ENCODE data around the gene ATP2C2.
"Not testable (repeated sequence)": the region's sequence is repeated elsewhere in the genome, so short reads cannot be mapped to it uniquely, and the experiment has no call there.

Gene ATP2C2

DNA sequence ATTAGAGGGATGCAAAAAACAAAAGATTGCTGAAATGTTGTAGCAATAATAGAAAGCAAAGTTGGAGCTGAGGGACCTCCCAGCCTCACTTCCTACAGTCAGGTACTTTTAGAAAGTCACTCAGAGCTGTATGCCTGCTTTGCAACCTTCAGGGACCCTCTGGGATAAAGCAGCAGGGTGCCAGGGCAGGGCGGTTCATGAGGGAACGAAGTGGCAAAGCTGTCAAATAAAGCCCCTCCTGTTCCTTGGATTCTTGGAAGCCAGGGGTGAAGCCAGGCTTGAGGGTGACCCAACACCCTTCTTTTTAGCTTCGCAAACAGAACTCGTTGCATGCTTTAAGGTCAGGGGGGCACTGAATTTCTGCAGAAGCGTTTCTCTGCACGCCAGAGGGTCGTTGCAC lies 767 bp downstream of the ATP2C2 start:
- DNase-seq, result no peak

DNA sequence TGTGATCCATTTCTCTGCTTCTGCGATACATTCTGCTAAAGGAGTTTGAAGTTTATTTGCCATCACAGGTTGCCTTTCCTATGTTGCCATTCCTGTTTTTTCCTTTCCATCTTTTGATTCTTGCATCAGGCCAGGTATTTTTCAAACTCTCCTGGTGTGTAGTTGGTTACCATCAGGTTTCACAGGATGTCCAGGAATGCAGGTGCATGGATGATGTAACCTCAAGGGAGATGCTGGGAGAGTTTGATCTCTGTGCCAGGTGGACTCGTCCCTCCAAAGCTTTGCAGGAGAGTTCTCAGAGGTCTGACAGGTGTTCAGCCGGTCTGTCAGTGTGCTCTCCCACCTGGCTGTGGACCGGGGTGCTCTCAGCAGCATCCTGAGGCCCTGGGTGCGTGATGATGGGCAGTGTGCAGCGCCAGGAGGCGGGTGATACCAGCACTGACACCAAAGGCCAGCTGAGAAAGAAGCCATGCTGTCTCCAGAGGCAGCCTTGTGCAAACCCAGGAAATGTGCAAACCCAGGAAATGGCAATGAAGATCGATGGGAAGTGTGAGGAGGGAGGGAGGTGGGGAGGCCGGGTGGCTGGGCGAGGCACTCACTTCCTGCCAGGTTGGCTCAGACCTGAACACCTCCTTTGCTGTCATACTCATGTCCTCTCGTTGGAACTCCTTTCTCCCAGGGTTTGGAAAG lies 1.7 kb downstream of the ATP2C2 start:
- no peak for DNase-seq

DNA sequence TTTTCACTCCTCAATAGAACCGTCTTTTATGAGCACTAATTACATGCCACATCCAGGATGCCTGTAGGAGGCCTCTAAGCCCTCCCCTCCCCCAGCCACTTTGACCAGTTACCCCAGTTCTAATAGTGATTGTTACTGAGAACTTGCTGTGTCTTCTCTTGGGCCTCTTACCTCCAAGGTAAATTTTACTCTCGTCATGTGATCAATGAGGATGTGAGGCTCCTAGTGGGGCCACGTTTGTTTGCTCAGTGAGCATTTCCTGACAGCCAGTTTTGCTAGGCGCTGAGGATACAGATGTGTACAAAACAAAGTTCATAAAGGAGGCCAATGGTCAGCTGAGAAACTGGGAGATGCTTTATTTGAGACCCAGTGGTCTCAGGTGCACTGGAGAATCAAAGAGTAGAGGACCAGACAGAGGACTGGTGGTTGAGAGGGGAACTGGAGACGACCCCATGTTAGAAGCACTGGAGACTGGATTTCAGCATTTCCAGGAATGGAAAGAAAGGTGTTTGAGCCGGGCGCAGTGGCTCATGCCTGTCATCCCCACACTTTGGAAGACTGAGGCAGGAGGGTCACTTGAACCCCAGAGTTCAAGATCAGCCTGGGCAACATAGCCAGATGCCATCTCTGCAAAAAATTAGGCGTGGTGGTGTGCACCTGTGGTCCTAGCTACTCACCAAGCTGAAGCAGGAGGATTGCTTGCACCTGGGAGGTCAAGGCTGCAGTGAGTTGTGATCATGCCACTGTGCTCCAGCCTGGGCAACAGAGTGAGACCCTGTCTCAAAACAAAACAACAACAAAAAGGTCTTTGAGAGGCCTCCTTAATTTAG lies 2.6 kb downstream of the ATP2C2 start:
- no peak for DNase-seq

DNA sequence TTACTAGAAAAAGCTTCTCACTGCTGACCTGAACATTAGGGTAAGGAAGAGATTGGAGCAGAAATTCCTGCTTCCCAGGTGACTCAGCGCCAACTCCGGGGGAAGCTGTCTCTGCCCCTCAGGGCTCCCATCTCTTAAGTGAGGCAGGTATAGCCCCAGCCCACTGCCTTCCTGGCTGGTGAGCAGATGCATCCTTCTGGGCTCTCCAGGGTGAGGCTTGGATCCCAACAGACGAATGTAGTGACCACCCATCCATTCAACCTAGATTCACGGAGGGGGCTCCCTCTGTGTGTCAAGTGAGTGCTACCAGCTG lies 3.2 kb downstream of the ATP2C2 start:
- no peak for DNase-seq

DNA sequence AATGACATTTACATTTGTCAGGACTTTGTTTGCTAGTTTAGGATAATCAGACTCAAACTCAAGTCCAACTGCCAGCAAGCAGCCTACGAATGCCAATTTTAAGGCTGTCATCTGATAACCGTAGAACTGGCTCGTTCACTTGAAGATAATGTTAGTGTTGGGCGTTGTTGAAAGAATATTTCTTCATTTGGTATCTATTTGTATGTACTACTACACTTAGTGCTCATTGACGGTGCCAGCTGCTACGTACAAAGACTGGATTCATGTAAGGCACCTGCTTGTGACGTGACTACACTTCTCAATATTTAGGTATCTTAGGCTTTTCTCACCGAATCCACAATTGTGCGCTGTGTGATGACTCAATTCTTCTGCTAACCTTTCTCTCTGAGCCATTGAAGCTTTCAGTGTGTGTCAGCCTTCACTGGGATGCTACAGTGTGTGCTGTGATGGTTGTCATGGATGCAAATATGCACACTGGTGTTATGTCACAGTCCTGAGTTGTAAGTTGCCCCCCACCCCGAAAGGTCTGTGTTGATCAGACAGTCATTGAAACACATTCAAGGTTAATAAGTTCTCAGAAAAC lies 5.7 kb downstream of the ATP2C2 start:
- DNase-seq, result no peak

DNA sequence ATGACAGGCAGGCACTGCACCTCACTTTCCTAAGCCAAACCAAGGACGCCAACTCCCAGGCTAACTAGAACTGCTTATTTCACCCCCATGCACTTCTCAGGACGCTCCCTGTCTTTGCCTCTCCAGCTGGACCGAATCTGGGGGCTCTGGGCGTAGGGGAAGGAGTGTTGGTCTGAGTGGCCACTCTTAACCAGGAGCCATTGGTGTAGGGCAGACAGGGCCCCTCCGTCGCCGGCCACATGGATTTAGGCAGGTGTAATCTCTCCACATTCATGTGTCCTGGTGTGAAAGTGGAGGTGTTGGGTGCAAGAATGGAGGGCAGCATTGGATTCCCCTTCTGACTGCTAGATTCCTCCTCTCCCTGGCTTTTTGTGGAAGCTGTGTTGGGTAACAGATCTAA lies 9.8 kb downstream of the ATP2C2 start:
- DNase-seq, result no peak

DNA sequence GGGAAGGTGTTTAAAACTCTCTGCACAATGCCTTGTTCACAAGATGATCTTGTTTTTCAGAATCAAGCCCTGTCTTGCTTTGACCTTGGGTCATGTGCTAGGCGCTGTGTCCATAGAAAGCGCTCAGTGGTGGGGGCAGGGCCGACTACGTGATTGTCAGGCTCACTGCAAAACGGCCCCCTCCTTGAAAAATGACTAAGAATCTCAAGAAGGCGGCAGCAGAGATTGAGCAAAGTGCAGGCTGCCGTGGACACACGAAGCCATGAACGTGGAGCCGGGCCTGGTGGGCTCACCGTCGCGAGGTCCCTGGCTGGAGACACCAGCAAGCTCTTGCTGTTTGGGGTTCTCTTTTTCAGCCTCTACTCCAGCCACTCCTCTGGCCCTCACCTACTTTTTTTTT lies 10.2 kb downstream of the ATP2C2 start:
- no peak for DNase-seq

DNA sequence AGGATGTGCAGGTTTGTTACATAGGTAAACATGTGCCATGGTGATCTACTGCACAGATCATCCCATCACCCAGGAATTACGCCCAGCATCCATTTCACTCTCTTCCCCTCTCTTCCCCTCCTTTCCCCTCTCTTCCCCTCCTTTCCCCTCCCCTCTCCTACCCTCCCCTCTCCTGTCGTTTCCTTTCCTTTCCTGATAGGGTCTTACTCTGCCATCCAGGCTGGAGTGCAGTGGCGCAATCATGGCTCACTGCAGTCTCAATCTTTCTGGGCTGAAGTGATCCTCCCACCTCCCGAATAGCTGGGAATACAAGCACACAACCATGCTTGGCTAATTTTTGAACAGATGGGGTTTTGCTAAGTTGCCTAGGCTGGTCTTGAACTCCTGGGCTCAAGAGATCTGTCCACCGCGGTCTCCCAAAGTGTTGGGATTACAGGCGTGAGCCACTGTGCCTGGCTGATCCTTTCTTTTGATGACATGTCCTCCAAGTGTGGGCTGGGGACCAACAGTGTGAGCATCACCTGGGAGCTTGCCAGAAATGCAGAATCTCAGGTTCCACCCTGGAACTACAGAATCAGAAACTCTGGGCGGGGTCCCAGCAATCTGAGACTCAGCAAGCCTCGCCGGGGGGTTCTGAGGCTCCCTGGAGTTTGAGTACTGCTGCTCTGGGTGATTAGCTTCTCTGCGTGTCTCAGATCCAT lies 10.8 kb downstream of the ATP2C2 start:
- no peak for DNase-seq

DNA sequence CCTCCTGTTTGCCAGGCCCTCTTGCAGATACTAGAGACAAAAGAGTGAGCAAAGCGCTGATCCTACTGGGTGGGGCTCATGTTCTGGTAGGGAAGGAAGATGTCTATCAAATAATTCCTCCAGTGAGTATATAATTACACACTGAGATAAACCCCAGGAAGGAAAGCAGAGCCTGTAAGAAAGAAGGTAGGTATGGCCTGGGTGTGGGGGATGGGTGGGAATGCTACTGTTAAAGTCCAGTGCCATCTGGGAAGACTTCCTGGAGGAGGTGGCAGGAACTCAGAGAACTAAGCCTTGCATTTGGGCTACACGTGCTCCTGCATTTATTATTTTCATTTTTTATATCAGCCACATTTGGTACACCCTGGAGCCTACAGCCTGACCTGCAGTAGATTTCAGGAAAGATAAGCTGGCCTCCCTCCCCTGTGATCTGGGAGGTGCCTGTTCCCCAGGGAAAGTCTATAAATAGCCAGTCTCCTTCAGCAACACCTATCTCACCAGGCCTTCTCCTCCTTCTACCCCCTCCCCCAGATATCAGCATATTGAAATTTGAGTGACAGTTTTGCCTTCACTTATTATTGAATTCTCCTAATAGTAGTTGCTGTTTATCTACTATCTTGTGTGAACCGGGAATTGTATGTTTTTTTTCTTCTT lies 11.5 kb downstream of the ATP2C2 start:
- DNase-seq, result no peak

DNA sequence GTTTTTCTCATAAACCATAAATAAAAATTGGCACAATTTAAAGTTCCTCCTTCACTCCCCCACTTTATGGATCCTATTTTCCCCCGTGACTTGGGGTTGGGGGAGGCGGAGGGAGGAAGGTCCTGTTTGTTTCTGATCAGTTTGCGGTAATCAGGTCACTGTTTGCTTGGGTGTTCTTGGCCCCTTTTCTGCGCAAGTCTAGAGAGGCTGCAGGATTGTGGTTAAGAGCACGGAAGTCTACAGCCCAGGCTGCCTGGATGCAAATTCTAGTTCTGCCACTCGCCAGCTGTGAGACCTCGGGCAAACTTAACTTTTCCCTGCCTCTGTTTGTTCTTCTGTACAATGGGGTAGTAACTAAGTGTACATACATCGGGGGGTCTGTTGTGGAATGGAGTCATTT lies 12.1 kb downstream of the ATP2C2 start:
- no peak for DNase-seq

DNA sequence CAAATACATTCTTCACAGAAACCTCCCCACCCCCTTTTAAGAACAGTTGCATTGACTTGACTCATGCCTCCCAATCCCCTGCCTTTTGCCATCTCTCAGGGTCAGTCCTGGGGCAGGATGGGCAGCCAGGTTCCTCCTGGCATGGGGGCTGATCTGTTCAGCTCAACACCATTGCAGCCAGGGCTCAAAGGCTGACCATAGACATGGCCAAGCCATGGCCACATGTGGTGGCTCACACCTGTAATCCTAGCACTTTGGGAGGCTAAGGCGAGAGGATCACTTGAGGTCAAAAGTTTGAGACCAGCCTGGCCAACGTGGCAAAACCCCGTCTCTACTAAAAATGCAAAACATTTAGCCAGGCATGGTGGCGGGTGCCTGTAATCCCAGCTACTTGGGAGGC lies 14.1 kb downstream of the ATP2C2 start:
- no peak for DNase-seq

DNA sequence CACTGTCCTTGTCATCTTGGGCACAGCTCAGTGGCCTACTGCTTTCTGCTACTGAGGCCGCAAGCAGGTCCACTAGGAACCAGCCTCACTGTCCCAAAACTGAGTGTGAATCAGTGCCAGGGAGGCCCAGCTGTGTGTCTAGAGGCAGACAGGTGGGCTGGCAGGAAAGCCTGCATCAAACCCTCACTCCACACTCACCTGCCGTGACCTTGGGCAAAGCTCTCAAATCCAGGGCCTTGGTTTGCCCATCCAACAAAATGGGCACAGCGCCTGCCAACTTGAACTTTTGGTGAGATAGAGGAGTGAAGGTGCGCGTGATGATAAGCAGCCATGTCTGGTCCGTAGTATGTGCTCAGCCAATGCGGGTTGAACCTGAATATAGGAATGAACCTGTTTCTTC lies 14.8 kb downstream of the ATP2C2 start:
- no peak for DNase-seq

DNA sequence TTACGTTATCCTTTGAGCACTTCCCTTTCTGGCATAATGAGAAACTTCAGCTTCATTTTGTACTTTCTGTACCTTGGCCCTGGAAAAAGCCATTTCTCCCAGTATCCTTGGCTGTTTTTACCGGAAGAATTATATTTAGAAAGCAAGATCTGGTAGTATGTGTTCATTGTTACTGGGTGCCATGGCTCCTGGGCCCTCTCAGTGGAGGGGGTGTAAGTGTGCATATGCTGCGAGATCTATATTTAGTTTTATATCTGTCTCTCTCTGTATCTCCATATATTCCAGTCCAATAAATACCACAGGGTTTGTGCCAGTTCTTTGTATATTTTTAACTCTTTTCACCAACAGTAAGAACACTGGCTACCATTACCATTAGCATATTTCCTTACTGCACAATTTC lies 17.7 kb downstream of the ATP2C2 start:
- no peak for DNase-seq

DNA sequence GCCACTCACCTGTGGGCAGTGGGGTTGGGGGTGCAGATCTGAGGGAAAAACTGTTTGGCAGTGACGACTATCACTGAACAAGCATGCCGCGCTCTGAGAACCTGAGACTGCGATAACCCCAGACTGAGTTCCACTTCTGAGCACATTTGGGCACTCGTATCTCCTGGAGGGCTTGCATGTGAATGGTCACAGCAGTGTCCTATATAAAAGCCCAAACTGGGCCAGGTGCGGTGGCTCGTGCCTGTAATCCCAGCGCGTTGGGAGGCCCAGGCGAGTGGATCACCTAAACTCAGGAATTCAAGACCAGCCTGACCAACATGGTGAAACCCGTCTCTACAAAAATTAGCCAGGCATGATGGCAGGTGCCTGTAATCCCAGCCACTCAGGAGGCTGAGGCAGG lies 18.7 kb downstream of the ATP2C2 start:
- no peak for DNase-seq

DNA sequence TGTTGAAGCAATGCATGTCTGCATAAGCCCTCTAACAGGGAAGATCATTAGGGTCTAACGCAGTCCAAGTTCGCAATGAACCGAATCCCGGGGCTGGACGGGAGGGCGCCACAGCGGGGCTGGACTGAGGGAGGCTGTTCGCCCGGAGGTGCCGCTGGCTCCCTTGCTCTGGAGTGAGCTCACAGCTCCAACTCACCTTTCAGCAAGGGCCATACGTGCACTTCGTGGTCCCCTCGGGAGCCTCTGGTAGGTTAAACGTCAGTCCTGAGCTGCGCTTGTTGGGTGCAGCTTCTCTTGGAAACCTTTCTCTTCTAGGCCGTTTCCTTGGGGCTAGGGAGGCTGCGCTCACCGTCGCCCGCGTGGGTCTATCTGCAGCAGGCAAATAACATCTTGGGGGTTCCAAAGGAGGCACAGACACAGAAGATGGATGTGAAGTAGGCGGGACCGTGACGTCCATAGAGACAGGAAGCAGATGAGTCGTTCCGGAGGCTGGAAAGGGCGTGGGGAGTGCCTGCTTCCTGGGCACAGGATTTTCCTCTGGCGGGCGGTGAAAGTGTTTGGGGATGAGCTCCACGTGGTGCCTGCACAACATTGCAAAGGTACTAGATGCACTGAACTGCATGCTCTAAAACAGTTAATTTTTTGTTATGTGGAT lies 21.9 kb downstream of the ATP2C2 start:
- DNase-seq, result no peak

DNA sequence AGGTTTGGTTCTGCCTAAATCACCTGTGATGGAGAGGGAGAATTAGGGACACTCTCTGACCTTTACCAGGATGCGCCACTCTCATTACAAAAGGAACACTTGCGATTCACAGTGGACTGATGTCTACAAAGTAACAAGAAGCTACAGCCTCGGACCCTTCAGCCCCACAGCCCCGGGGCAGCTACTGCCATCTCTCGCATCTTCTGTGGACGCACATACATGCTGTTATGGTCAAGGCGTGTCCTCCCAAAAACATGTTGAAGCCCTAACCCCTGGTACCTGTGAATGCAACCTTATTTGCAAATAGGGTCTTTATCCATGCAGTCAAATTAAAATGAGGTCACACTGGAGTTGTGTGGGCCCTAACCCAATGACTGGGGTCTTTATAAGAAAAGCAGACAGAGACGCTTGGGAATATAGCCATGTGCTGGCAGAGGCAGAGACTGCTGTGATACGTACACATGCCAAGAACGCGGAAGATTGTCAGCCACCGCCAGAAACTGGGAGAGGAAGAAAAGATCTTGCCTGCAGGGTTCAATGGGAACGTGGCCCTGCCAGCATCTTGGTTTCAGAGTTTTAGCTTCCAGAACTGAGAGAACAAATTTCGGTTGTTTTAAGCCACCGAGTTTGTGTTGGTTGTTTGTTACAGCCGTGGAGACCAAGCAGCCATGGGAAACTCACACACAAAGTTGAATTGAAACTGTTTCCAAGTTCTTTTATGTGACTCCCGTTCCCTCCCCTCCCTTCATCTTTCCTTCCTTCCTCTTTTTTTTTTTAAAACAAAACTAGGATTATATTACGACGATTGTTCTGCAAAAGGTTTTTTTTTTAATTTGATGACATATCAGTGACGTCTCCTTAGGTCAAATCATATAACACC lies 23.1 kb downstream of the ATP2C2 start:
- DNase-seq, result no peak

DNA sequence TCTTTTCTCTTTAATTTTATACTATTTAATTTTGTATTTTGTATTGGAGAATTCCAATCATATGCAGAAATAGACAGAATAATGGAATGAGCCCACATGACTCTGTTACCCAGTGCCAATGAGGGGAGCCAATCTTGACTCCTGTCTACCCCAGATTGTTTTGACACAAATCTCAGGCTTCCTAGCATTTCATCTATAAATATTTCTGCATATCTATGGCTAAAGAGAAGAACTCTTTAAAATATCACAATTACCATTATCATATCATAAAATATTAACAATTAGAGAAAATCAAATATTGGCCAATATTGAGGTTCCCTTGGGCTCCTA lies 23.7 kb downstream of the ATP2C2 start:
- DNase-seq, result no peak

DNA sequence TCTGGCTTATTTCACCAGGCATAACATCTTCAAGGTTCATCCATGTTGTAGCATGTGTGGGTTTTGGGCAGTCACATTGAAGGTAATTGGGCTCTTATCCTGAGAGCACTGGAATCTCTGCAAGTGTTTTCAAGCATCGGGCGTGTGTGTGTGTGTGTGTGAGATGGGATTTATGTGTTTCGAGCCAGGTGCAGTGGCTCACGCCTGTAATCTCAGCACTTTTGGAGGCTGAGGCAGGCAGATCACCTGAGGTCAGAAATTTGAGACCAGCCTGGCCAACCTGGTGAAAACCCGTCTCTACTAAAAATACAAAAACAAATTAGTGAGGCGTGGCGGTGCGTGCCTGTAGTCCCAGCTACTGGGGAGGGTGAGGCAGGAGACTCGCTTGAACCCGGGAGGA lies 27.7 kb downstream of the ATP2C2 start:
- not testable (repeated sequence) for DNase-seq

DNA sequence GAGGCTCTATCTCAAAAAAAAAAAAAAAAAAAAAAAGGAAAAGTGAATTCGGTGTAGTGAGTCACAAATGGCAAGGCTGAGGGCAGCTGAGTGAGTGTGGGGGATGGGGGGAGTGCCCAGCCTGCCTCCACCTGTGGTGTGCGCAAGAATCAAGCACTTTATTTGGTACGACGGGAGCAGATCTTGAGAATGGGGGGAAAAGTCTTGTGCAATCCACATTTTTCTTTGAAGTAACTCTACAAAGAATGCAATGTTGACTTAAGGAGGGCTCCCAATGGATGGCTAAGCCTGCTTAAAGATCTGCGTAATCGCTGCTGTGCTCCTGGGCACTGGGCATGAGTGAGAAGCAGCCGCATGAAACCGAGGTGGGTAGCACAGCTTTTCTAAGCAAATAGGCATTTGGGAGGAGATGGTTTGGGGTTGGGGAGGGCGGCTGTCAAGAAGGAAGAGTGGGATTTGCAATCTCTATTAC lies 28.2 kb downstream of the ATP2C2 start:
- no peak for DNase-seq

DNA sequence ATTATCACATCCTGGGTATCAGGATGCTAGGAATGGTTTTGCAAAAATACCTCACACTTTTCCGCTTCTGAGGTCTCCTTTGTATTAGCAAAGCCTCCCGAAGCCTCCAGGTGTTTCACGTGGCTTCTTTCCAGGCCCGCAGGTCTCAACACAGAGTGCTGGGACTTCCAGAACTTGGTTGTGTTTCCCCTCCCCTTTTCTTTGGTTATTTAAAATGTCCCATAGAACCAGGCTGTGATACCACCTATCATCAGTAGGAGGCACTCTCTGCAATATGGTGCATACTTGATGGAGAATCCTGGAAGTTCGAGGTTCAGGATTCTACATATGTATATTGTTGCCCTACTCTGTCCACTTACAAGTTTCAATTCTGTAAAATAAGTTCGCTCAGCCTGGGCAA lies 28.8 kb downstream of the ATP2C2 start:
- no peak for DNase-seq

DNA sequence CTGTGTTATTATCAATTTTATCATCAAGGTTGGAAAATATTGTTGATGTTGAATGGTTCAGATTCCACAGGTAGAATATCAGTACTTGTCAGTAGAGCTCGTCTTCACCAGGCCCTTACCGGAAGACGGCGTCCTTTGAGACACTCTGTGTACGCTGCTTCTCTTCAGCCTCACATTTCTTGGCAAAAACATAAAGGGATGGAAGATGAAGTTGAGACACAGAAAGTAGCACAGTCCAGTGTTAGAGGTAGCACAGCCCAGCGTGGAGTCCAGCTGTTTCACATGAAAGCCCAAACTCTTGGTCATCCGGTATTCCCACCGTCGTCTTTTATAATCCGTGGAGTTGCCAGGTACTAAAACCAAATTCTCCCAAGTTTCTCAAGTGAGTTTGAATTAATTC lies 30.4 kb downstream of the ATP2C2 start:
- DNase-seq, result no peak

DNA sequence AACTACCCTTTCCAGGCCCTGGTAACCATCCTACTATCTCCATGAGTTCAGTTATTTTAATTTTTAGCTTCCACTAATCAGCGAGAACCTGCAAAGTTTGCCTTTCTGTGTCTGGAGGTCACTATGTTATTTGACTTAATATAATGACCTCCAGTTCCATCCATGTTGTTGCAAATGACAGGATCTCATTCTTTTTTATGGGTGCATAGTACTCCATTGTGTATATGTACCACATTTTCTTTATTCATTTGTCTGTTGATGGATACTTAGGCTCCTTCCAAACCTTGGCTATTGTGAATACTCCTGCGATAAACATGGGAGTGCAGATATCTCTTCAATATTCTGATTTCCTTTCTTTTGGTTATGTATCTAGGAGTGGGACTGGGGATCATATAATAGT lies 31.6 kb downstream of the ATP2C2 start:
- not testable (repeated sequence) for DNase-seq
